HEK293T (cell line): ENCODE results near the gene BDNF.

Experiments
- CTCF ChIA-PET: fragments of 350-600 bp; formaldehyde crosslinking; extraction: SDS; loops from one replicate; lab custom pipeline; 2021; ENCODE audit warnings: antibody characterized with exemption, inconsistent platforms; lab: Yijun Ruan, JAX
- POLR2A ChIA-PET: fragments of 350-600 bp; formaldehyde crosslinking; extraction: SDS; loops from one replicate; lab custom pipeline; 2020; ENCODE audit warnings: antibody characterized with exemption, inconsistent platforms; lab: Yijun Ruan, JAX
- DNase-seq: peaks from one replicate; pipeline ENCODE4 v3.0.0; 2012; ENCODE audit warnings: mixed read lengths; ENCODE audit errors: extremely low spot score
- ARNT ChIP-seq: fragments of 450-650 bp; IDR thresholded peaks from 2 replicates; pipeline ENCODE4 v1.6.1; 2017; ENCODE audit warnings: mild to moderate bottlenecking
- BHLHE40 ChIP-seq: fragments of 450-650 bp; IDR thresholded peaks from 2 replicates; pipeline ENCODE4 v1.6.1; 2016; ENCODE audit warnings: mild to moderate bottlenecking, moderate library complexity, borderline replicate concordance
- CTBP1 ChIP-seq: fragments of 450-650 bp; IDR thresholded peaks from 2 replicates; pipeline ENCODE4 v1.6.1; 2016; ENCODE audit warnings: borderline replicate concordance
- ELF4 ChIP-seq: fragments of 450-650 bp; IDR thresholded peaks from 2 replicates; pipeline ENCODE4 v1.6.1; 2017; ENCODE audit warnings: antibody characterized with exemption
- FOXA1 ChIP-seq: fragments of 450-650 bp; IDR thresholded peaks from 2 replicates; pipeline ENCODE4 v1.6.1; 2016; ENCODE audit warnings: mild to moderate bottlenecking
- FOXK2 ChIP-seq: fragments of 450-650 bp; IDR thresholded peaks from 2 replicates; pipeline ENCODE4 v1.6.1; 2016; ENCODE audit warnings: mild to moderate bottlenecking
- FOXM1 ChIP-seq: fragments of 450-650 bp; IDR thresholded peaks from 2 replicates; pipeline ENCODE4 v1.6.1; 2017; ENCODE audit warnings: mild to moderate bottlenecking, borderline replicate concordance
- HDGF ChIP-seq: fragments of 450-650 bp; IDR thresholded peaks from 2 replicates; pipeline ENCODE4 v1.6.1; 2017; ENCODE audit warnings: antibody characterized with exemption, borderline replicate concordance
- L3MBTL2 ChIP-seq: fragments of 450-650 bp; conservative IDR thresholded peaks from 2 replicates; pipeline ENCODE4 v1.6.1; 2016; ENCODE audit warnings: mild to moderate bottlenecking
- LEF1 ChIP-seq: fragments of 450-650 bp; IDR thresholded peaks from 2 replicates; pipeline ENCODE4 v1.6.1; 2017; ENCODE audit warnings: mild to moderate bottlenecking, borderline replicate concordance
- NFRKB ChIP-seq: fragments of 450-650 bp; IDR thresholded peaks from 2 replicates; pipeline ENCODE4 v1.6.1; 2016; ENCODE audit warnings: mild to moderate bottlenecking, moderate library complexity
- PKNOX1 ChIP-seq: fragments of 450-650 bp; IDR thresholded peaks from 2 replicates; pipeline ENCODE4 v1.6.1; 2016
- SP1 ChIP-seq: fragments of 450-650 bp; IDR thresholded peaks from 2 replicates; pipeline ENCODE4 v1.6.1; 2017
- SUZ12 ChIP-seq: fragments of 450-650 bp; IDR thresholded peaks from 2 replicates; pipeline ENCODE4 v1.6.1; 2016; ENCODE audit warnings: mild to moderate bottlenecking
- TARDBP ChIP-seq: fragments of 450-650 bp; IDR thresholded peaks from 2 replicates; pipeline ENCODE4 v1.6.1; 2016
- ZNF384 ChIP-seq: fragments of 450-650 bp; IDR thresholded peaks from 2 replicates; pipeline ENCODE4 v1.6.1; 2016

BDNF gene

GRCh38 chr11:27660171-27660570, 40.1 kb downstream of the BDNF start:
- ChIA-PET POLR2A (no interaction called here), CTCF (no interaction called here)
- no peak for DNase-seq
- TF ChIP-seq BHLHE40 (no peak), ZNF384 (no peak), LEF1 (no peak), HDGF (no peak), SP1 (no peak), NFRKB (no peak), SUZ12 (no peak), ELF4 (no peak), ARNT (no peak)

DNA sequence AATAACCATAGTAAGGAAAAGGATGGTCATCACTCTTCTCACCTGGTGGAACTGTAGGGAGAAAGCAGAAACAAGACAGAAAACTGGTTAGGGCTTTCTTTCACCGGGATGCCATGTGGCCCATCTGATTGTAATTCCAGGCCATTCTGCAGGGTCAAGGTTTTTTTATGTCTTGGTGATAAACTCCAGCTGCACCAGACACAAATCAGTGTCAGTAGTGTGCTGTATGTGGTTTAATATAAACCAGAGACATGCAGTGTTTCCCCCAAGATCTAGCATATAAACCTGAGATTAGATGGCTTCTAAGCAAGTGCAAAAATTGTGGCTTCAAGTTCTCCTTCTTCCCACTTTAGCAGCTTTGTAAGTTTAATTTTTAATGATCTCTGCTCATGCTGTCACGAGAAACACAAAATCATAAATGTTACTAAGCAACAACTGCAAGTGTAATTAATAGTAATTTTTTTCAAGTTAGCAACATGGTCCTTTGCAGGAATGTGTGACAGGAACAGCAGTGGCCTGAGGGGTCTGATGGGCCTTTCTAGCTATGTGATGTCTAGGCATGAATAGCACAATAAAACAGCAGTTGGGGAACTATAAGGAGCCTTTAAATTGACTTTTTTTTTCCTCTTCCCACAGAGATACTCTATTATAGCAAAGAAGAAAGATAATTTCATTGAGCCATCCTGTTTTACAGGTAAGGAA, 41.6 kb downstream of the BDNF start:
- POLR2A ChIA-PET: no interaction called here
- CTCF ChIA-PET: no interaction called here
- no peak for DNase-seq
- TF ChIP-seq ARNT: no peak
- no peak for TF ChIP-seq SUZ12
- no peak for TF ChIP-seq CTBP1
- TF ChIP-seq BHLHE40: no peak
- no peak for TF ChIP-seq FOXM1
- no peak for TF ChIP-seq NFRKB
- no peak for TF ChIP-seq L3MBTL2
- TF ChIP-seq ZNF384: no peak
- no peak for TF ChIP-seq FOXA1
- no peak for TF ChIP-seq ELF4

GRCh38 chr11:27656806-27657483, 43.3 kb downstream of the BDNF start:
- DNase-seq: no peak
- ChIA-PET CTCF (no interaction called here), POLR2A (no interaction called here)
- no peak for TF ChIP-seq NFRKB

GRCh38 chr11:27656320-27656719, 43.9 kb downstream of the BDNF start:
- POLR2A ChIA-PET: no interaction called here
- CTCF ChIA-PET: no interaction called here
- DNase-seq: no peak
- no peak for TF ChIP-seq FOXA1
- no peak for TF ChIP-seq FOXM1
- TF ChIP-seq TARDBP: no peak
- no peak for TF ChIP-seq SP1
- no peak for TF ChIP-seq ZNF384
- TF ChIP-seq PKNOX1: no peak
- TF ChIP-seq SUZ12: no peak
- TF ChIP-seq FOXK2: no peak
- TF ChIP-seq CTBP1: no peak
- no peak for TF ChIP-seq BHLHE40
- no peak for TF ChIP-seq HDGF
- no peak for TF ChIP-seq ARNT
- TF ChIP-seq NFRKB: no peak
- no peak for TF ChIP-seq LEF1
- TF ChIP-seq ELF4: no peak
- no peak for TF ChIP-seq L3MBTL2

- CTCF ChIA-PET: no interaction called here
- POLR2A ChIA-PET: no interaction called here
- no peak for DNase-seq
- no peak for TF ChIP-seq CTBP1
- no peak for TF ChIP-seq ARNT
- TF ChIP-seq PKNOX1: no peak
- no peak for TF ChIP-seq SP1
- TF ChIP-seq L3MBTL2: no peak
- no peak for TF ChIP-seq ZNF384
- TF ChIP-seq NFRKB: no peak
- no peak for TF ChIP-seq FOXM1
- no peak for TF ChIP-seq FOXA1
- TF ChIP-seq BHLHE40: no peak
- TF ChIP-seq FOXK2: no peak
These were observed 46.1 kb downstream of the BDNF start for GRCh38 chr11:27653990-27654758.

GRCh38 chr11:27651711-27652110, 48.5 kb downstream of the BDNF start:
- TF ChIP-seq FOXM1 (no peak), FOXA1 (no peak), TARDBP (no peak), ZNF384 (no peak), HDGF (no peak), L3MBTL2 (no peak), CTBP1 (no peak), NFRKB (no peak), BHLHE40 (no peak), ARNT (no peak), FOXK2 (no peak), SUZ12 (no peak), ELF4 (no peak), LEF1 (no peak), PKNOX1 (no peak), SP1 (no peak)
- ChIA-PET CTCF (no interaction called here), POLR2A (no interaction called here)
- DNase-seq: no peak
